SK-N-MC (cell line): Measurements from ENCODE around the gene CDC6.

ENCODE experiments used
- EZH2 ChIP-seq: fragments of 200-600 bp; sonication (generic); IDR thresholded peaks from one replicate; pipeline ENCODE4 v1.6.1; 2017; ENCODE audit warnings: antibody characterized with exemption
- FOXP2 ChIP-seq: optimal IDR thresholded peaks from 2 replicates; pipeline ENCODE3; 2011; ENCODE audit warnings: mild to moderate bottlenecking, moderate library complexity; ENCODE audit not compliant: insufficient read depth; ENCODE audit errors: extremely low read length, control extremely low read depth
- POLR2AphosphoS5 ChIP-seq: IDR thresholded peaks from 2 replicates; pipeline ENCODE4 v1.6.1; 2012; ENCODE audit warnings: mild to moderate bottlenecking, low read depth, low read length, borderline replicate concordance

- TF ChIP-seq POLR2AphosphoS5 (no peak), EZH2 (no peak), FOXP2 (no peak)
Measured at GRCh38 chr17:40327244-40327729, 39.6 kb downstream of the CDC6 start.
